Suppressor macrophage treated with lipopolysaccharide for 1 hour (primary cell): Measurements from ENCODE around the gene LZTFL1.

Source experiments
- DNase-seq, 3 donors: peaks; one replicate each; pipeline ENCODE4 v3.0.0-alpha.2; 2020 to 2022

Gene LZTFL1

DNA sequence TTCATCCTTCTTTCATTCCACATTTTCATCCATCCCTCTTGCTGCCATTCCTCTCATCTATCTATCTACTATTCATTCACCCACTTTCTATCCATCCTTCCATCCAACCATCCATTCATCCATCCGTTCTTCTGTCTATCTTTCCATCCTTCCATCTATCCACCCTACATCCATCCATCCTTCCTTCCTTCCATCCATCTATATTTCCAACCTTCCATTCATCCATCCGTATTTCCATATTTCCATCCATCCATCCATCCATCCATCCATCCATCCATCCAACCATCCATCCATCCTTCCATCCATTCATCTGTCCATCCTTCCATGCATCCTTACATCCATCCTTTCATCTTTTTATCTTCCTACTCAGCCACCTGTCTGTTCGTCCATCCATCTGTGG is 59.5 kb downstream of the LZTFL1 start:
- no peak for DNase-seq

DNA sequence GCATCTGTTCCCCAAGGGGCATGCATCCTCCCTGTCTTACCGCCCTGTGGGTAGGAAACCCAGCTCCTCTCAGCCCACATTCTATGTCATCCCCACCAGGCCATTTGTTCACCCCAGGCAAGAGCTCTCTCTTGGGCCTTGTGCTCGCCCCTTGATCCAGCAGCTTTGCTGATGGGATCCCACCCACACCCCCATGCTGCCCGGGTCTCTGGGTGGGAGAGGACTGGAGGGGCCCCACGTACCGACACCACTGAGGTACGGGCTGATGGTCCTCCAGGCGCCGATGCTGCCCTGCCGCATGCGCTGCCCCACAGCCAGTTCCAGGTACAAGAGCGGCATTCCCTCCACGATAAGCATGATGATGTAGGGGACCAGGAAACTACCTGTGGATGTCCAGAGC is 60.1 kb downstream of the LZTFL1 start:
- no peak for DNase-seq

DNA sequence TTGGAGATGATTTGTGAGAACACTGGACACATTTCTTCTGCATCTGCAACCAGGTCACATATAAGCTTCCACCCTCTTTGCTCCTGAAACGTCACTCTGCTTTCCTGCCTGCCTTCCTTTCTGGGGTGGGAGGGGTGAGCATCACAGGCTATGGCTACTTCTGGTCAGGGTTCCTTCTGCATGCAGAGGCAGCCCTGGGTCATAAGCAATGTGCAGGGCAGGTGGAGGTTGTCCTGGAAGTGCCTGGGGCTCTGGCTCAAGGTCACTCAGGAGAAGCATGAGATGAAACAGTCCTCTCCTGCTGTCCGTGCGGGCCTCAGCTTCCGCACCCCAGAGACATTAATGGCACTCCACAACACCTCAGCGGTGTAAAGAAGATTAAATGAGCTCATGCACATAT is 60.6 kb downstream of the LZTFL1 start:
- no peak for DNase-seq

DNA sequence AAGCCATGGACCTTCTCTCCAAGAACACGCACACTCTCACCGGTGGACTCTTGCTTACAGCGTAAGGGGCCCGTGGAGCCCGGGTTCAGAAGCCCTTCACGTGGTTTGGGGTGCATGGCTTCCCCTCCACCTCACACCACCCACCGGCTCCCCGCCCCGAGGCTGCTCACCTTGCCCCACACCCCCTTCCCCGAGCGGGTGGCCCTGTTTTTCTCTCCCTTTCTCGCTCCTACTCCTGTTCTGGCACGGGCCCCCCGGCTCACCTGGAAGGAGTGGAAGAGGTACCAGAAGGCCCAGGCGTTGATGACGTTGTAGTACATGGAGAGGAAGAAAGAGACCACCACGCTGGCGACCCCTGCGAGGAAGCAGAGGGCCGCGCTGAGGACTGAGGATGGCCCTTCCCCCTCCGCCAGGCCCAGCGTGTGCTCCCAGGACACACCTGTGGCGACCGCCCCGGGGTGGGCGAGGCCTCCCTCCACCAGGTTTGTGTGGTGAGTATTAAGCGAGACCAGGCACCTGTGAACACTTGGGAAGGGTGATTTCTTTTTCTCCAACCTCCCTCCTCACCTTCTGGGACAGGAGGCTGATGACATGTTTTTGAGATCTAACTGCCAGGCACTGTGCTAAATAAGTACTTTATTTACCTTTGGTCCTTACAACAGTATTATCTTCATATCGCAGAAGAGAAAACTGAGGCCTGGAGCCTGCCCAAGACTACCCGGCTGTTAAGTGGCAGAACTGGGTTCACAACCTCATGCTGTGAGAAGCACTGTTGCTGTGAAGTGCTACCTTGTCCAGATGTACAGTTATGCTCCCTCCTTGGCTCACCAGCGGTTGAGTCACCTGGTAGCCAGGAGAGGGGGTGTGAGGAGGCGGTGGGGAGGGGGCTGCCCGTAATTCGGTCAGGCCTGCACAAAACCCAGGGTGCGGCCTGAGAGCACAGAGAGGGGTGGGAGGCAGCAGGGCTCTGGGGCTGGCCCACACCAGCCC is 61.9 kb downstream of the LZTFL1 start:
- DNase-seq, result no peak

DNA sequence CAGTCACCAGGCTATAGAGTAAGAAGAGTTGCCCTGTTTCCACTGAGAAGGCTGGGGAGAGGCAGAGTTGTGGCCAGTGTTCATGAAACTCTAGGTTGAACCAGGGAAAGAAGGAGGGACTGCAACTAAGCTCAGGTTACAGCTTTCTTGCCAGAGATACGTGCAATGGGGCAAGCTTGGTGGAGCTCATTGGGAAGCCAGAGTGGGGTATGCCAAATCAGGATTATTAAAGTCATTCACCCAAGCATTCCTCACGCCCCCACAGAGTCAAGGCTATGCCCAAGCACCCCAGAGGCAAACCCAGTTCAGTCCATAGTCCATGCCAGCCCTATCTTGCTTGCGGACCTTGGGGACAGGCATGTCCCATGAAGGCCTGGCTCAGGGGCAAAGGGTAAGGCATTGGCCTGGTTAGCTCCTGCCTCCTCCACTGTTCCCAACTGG is 63.1 kb downstream of the LZTFL1 start:
- no peak for DNase-seq

DNA sequence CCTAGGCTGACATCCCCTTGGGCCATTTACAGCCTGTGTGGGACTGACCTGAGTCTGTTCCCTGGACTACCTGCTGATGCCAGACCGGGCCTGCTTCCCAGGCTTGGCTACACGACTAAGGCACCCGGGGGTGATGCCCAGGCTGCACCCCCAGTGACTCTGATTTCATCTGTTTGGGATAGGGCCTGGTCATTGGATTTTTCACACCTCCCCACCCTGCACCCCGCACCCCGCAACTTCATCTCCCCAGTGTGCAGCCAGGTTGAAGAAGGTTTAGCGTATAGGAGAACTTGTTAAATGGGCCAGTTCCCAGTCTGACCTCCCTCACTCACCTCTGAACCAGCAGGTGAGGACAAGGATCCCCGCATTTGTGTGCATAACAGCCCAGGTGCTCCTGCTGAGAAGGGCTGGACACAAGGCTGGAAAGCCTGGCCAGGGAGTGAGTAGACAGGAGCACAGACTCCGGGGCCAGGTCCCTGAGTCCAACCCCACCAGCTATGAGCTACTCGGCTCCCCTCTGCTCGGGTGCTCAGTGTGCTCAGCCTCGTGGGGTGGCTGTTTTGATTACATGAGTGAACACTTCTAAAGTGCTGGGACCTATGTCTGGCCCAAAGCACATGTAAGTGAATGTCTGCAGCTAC is 64.1 kb downstream of the LZTFL1 start:
- DNase-seq, result no peak

DNA sequence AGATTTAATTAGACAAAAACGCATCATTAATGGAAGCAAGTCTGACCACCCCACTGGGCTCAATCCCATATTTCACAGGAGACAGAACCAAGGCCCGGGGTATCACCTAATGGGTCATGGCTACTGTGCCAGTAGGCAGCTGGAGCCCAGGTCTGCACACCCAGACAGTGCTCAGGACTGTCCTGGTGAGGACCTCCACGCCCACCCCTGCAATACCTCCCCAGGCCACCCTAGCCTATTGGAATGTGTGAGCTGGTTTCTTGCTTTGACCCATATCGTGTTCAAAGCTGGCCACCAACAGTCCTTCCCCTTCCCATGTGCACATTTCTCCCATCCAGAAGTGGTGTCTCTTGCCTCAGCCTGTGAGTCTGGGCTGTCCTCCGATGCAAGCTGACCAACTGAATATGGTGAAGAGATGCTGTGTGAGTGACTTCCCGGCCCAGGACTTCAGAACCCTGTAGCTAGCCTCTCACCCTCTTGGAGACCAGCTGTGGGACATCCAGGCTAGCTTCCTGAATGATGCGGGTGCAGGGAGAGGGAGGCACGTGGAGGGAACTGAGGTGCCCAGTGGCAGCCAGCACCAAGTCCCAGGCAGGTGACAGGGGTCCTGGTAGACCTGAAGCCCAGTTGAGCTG is 64.7 kb downstream of the LZTFL1 start:
- DNase-seq, result no peak

DNA sequence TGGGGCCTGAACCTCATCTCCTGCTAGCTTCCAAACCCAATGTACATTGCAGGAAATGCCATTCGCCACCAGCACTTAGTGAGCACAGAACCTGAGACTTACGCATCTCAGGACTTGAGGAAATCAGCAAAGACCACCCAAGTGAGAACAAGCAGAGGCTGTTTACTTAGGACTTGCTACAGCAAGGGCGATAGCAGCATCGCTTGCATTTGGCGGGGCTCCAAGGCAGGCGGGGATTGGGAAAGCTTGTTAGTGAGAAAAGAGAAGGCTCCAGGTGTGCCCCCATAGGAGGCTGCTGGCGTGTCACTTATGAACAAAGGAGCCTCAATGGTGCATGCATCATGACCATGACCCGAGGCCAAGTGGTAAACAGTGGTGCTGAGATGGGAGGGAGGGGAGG is 65.3 kb downstream of the LZTFL1 start:
- DNase-seq, result no peak

DNA sequence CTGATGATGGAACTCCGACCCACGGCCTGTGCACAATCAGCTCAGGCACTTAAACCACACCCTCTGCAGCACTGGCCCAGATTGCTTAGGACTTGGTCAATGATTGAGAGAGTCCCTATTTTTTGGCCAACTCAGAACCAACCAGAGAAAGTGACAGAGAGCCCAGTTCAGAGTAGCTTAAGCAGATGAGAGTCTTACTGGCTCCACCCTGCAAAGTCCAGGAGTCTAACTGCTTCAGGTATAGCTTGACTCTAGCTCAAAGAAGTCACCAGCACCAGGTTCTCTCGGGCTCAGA is 65.7 kb downstream of the LZTFL1 start:
- DNase-seq, result no peak

DNA sequence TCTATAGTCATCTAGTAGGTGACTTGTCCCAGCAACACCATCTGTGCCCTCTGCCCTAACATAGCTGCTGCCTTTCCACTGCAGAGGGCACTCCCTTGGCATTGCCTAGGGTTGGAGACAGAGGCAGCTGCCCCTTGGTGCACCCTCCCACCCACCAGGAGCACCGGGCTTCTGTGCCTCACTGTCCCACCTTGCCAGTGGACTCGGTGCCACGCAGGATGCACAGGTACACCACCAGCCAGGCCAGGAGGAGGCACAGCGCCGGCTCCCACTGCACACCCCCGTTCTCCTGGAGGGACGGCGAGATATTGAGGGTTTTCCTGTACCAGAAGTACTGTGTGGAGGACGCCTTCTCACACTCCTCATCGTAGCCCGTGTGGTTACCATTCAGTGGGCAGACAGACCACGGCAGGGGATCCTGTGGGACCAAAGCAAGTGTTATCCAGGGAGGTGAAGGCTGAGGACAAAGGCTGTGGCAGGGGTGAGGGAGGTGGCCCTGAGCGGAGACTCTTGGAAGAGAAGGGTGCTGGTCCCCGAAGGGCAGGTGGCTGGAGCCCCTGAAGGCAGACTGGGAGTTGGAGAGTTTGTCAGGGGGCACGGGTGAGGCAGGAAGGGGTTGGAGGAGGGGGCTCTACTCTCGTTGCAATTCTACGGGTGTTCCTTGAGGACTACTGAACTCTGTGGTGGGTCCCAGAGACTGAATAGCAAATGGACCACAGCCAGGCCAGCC is 66.2 kb downstream of the LZTFL1 start:
- no peak for DNase-seq

DNA sequence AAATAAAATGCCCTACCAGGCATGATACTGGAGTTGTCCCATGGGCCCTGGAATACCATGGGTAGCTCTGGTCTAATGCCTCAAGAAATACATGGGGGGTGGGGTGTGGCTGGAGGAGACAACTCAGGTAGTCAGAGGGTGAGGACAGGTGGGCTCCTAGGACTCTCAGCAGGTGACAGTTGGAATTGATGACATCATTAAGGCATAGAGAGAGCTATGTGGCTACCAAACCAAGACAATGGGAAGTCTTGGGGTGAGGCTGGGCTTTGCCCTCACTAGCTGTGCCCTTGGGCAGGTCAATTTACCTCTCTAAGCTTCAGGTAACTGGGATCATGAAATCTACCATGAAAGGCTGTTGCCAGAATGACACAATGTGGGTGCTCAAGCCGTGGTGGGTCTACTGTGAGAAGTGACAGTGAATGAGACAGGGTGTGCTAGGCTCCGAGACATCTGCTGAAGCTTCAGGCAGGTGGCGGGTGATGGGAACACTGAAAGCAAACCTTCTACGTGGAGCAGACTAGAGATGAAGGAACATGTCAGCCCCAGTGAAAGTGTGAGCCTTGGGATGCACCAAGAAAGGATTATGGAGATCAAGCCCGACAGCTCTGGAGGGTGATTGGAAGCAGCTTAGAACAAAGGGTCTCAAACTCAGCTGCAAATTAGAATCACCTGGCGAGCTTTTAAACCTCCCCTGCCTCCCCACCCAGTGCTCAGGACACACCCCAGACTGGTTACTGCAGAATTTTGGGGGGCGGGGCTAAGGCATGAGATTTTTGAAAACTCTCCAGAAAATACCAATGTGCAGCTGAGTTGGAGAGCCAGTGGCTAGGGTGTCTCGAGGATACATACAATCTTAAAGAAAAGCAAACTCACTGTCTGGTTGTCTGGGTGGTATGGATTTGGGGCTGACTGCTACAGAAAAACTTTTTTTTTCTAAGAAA is 67.1 kb downstream of the LZTFL1 start:
- no peak for DNase-seq

DNA sequence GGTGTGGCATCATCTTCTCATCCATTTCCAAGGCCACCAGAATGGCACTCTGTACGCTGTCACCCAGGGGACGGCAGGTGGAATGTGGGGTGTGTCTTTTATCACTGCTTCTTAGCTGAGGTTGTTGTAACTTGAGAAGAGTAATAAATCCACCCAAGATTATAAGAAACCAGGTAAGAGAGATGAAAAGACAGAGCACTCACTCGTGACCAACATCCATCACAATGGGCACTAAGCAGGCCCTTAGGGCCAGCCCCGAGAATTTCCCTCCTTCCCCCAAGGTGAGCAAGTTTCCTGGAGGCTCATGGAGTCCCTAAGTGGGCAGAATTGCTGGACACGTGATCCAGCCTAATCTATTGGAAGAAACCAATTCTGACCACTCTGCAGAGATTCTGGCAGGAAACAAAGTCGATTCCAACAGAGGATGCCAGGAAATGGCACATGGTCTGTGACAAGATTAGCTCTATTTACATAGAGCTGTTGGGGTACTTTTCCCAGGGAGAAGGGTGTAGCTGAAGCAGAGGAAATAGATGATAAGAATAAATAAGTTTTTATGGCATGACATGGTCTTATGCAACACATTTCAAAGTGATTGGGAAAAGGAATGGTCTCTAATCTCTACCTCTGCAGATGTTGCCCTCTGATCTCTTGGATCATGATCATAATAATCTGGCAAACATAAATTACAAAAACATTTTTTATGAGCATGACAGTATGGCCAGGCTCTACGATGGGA is 68.0 kb downstream of the LZTFL1 start:
- no peak for DNase-seq
